Neural progenitor cell (in vitro differentiated cells): ENCODE results near the gene PTDSS2.

Experiments used
- CTCF ChIP-seq: fragments of 200-600 bp; sonication (generic); IDR thresholded peaks from 2 replicates; pipeline ENCODE4 v1.5.1; 2017; ENCODE audit warnings: antibody characterized with exemption, mild to moderate bottlenecking
- EZH2 ChIP-seq: fragments of 200-600 bp; sonication (generic); IDR thresholded peaks from 2 replicates; pipeline ENCODE4 v1.6.1; 2017; ENCODE audit warnings: antibody characterized with exemption, mild to moderate bottlenecking, moderate library complexity

DNA sequence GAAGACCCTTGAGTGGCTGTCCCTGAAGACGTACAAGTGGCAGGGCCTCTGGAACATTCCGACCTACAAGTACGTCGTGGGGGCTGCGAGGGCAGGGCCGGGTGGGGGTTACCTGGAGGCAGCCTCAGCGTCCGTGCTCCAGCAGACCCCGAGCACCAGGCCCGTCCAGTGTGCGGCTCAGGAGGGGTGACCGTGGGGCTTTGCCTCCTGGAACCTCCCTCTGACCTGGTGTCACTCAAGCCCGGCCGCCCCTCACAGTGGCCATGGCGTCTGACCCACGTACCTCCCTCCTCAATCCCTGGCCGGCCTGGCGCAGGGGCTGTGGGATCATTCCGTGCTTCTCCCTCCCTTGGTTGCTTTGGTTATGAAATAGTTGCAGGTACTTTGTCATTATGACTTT is 38.5 kb downstream of the PTDSS2 start:
- no peak for TF ChIP-seq CTCF
- no peak for TF ChIP-seq EZH2
